NCI-H2227 (cell line): ENCODE measurements around the gene SLIT3.
"Not testable (repeated sequence)": the region's sequence is repeated elsewhere in the genome, so short reads cannot be mapped to it uniquely, and the experiment has no call there.

Source experiments
- DNase-seq: peaks from one replicate; lab custom pipeline; 2025; ENCODE audit not compliant: unreplicated experiment; lab: John Stamatoyannopoulos, UW

Gene SLIT3

DNA sequence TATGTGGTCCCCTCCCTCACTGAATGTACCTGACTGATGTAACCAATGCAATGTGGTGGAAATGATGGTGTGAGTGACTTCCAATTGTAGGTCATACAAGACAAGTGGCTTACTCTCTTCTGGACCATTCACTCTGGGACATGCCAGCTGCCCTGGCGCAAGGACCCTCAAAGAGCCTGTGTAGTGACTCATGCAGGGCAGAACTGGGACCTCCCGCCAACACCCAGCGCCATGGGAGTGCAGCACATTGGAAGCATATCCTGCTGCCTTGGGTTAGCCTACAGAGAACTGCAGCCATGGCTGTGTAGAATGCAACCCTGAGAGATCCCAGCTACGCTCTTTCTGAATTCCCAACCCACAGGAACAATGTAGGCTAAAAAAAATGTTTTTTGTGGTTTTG is 631.8 kb downstream of the SLIT3 start:
- DNase-seq, result no peak

DNA sequence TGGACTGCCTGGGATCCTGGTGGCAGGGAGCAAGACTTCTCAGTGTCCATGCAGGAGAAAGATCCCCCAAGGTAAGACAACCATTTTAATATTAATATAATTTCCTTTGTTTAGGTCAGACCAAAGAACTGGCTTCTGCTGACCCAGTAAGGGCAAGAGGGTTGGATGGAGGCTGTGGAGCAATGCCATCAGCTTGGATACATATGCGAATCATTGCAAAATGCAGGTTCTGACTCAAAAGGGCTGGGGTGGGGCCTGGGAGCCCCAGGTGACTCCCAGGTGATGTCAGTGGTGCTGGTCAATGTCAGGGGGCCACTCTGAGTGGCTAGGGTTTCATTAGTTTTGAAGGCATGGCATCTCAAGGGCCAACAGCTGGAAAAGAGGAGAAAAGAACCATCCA is 632.9 kb downstream of the SLIT3 start:
- DNase-seq, result no peak

DNA sequence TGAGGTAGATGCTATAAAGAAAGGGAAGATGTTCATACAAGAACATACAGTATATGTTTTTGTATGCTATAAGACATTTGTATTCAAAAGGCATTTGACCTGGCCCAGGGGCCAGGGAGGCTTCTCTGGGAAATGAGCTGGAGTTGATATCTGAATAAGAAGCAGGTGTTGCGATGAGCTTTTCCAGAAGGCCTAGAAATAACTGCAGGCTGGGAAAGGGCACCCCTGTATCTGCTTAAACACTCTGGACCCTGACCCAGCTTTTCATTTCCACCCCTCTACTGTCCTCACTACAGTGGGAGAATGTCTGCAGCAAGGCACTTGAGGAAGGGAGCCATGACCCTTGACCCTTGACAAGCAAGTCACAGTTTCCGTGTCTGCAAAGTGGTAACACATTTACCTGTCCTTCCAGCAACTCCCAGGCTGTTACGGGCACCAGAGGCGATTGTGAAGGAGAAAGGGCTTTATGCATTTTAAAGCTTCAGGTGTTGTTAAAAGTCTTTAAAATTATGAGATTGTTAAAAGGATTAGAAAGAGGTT is 633.6 kb downstream of the SLIT3 start:
- DNase-seq, result no peak

DNA sequence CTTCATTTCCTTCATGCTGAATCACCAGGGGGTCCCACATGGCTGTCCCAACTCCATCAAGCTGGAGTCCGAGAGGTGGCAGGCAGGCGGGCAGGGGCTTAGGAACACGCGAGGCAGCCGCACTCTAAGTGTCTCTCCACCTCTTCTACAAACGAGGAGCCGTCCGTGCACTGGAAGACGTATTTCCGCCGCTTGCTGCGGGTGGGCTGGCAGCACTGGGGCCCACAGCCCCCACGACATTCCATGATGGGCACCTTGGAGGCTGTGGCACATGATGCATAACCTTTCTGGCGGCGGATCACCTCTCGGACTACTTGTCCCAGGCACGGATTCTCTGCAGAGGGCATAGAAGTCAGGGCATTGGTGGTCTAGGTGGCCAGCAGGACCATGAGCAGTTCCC is 634.6 kb downstream of the SLIT3 start:
- DNase-seq, result no peak

DNA sequence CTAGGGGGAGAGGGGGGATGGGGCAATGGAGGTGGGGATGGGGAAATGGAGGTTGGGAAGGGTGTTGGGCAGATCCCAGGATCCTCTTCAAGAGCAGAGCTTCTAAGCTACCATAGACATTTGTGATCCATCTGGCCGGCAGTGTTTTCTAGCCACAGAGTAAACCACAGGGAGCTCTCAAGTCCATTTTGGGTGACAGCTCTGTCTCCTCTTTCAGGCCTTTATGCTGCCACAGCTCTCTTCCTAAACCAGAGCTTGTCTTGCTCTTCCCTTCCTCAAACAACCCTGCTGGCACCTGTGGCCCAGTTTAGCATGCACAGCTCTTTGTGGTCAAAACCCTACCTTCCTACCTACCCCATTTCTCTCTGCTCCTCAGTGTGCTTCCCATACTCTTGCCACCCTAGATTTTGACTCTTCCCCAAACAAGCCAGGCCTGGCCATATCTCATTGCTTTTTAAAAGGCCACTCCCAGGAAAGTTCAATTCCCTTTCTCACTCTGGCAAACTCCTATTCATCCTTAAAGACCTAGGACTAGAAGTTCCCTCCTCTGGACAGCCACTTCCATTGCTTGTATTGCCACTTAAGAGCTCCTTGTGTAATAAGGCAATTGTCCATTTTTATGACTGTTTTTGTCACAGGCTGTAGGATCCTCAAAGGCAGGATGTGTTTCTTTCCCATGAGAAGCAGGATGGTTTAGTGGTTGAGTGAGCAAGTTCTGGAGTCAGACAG is 637.5 kb downstream of the SLIT3 start:
- no peak for DNase-seq

DNA sequence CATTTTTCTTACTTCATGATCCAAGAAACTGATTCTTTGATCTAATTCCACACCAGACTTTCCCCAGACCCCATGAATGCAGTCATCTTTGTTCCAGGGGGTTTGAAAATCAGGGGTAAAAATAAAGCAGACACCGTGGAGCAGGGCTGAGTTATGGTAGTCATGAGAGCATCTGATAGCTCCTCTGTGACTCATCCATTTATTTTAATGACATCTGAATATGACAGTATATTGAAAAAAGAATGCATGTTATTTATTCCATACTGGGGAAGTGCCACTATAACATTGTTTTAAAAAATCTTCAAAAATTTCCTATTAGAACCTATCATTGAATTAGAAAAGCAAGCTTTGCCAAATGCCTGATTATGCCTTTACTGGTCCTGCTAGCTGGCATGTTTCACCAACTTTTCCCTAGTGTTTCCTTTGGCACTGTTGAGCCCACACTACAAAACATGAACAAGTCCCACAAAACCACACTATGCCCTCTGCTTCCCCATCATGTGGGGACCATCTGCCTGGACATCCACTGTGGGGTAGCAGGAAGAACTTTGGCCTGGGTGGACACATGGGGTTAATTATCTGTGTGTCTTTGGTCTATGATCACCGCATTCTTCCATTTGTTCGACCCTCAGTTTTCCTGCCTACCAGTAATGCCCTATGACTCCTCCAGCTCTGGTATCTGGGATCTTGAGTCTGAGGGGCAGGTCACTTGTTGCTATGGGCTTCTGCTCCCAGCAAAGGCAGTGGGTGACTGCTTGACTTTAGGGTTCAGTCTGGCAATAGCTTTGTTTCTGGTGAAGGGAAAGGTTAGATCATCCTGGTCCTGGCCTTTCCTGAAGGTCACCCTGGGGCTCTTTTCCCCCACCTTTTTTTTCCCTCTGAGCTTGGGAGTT is 639.1 kb downstream of the SLIT3 start:
- no peak for DNase-seq

DNA sequence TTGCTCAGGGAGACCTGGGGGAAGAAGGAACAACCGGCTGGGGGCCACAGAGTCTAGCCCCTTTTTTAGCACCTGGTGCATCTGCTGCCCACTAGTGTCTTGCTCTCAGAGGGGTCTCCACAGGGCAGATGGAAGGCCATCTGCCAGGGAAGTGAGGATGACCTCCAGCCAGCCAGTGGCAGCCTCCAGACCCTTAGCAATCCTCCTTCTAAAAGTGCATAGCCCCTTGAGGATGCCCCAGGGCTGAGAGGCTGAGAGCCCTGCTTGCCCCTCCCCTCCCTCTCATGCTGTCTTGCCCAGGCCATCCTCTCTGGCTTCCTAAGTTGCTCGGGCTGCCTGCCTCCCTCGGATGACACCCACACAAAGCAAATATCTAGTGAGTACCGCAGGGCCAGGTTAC is 640.2 kb downstream of the SLIT3 start:
- no peak for DNase-seq

DNA sequence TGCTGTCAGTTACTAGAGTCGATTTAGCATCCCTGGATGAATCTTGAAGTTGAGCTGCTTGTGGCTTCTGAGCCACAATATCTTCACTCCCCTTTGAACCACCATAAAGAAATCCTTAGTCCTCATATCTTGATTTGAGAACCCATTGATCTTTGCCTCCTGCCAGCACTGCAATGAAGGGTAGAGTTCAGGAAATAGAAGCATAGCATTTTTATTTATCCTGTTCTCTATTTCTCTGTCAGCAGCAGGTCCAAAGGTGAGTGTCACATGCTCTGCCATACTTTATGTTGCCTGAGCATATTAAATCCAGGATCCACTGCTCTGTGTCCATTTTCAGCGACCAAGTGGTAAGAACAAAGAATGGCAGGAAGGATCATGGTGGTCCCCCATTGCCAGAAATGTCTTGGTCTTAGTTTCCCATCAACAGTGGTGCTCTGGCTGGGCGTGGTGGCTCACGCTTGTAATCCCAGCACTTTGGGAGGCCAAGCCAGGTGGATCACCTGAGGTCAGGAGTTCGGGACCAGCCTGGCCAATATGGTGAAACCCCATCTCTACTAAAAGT is 641.6 kb downstream of the SLIT3 start:
- DNase-seq, result no peak

DNA sequence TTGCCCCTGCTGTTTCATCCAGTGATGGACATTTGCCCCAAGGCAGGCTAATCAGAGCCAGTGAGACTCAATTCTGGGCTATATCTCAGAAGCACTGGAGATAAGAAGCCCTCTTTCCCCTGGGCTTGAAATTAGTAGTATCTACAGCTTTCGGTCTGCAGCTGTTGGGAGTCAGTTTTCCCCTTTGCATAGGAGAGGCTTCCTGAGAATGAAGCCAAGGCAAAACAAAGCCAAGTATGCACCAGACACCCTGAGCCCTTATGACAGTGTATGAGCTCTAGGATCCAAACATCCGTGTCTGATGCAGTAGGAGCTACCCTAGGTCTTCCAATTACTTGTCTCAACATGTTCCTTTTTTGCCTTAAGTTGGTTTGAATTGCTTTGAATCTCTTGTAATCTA is 642.5 kb downstream of the SLIT3 start:
- no peak for DNase-seq

DNA sequence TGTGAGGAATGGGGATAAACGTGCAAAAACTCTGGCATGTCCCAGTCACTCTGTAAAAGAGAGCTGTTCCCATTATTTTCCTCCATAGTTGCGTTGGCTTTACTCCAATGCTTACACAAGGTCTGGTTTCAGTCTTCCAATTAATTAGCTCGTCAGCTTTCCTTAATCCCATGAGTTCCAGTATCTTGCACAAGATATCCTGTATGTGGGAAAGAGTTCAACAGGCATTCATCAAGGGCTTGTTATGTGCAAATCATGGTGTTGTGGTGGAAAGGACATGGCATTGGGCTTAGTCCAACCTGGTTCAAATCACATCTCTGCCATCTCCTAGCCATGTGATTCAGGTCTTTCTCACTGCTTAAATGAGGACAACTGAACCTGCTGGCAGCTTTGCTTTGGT is 644.3 kb downstream of the SLIT3 start:
- no peak for DNase-seq

DNA sequence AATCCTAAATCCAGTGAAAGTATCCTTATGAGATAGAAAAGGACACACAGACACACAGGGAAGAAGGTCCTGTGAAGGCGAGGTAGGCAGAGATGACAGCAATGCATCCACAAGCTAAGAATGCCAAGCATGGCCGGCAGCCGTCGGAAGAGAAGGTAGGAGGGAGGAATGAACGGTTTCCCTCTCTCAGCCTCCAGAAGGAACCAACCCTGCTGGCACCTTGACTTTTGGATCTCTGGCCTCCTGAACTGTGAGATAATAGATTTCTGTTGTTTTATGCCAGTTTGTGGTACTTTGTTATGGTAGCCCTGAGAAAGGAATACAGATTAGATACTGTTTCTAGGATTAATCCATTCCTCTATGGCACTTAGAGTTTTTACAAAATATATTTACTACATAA is 645.6 kb downstream of the SLIT3 start:
- no peak for DNase-seq

DNA sequence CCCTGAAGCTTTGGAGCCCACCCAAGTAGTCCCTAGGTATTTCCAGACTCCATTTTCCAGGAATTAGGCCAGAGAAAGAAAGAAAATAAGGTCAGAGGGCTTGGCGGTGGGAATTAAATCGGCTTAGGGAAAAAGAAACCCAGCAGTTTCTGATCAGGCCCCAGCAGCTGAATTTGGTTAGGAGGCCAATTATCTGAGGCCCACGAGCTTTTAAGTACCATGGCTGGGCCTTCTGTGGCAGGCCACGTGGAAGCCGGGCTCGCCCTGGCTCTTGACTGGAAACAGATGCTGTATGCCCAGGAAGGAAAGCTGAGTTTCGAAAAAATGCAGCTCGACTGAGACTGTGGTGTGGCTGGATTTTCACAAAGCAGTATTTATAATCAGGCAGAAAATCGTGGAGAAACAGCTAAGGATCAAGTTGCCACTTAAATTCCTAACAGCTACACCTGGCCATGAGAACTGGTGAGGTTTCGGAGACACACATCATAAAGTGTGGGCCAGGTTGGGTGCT is 646.7 kb downstream of the SLIT3 start:
- DNase-seq, result no peak

DNA sequence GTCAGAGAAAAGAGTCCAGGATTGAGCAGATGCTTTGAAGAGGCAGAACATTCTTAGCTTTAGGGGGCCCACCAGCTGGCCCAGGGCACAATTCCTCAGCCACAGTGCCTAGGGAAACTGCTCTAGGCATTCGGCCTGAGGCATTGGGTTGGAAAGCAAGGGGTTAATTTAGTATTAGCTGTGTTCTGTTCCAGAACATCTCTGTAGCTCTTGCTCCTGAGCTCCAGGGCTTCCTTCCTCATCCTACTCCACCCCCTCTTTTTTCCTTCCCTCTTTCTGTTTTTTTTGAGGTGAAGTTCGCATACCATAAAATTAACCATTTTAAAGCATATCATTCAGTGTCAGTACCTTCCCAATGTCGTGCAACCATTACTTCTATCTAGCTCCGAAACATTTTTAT is 647.3 kb downstream of the SLIT3 start:
- no peak for DNase-seq

DNA sequence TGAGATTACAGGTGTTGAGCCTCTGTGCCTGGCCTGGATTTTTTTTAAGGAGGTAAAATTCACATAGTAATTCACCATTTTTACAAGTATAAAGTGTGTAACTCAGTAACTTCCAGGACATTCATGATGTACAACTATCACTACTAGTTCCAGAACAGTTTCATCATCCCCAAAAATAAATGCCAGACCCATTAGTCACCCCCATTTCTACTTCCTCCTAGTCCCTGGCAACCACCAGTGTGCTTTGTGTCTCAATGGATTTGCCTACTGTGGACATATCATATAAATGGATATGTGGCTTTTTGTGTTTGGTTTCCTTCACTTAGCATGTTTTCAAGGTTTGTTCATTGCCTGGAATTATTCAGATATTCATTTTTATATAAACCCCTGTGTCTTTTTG is 649.3 kb downstream of the SLIT3 start:
- no peak for DNase-seq

DNA sequence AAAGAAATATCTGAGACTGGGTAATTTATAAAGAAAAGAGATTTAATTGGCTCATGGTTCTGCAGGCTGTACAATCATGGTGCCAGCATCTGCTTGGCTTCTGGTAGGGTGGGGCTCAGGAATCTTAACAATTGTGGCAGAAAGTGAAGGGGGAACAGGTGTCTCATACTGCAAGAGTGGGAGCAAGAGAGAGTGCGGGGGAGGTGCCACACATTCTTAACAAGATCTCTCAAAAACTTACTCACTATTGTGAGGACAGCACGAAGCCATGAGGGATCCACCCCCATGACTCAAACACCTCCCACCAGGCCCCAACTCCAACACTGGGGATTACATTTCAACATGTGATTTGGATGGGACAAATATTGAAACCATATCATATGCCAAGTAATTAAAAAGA is 651.6 kb downstream of the SLIT3 start:
- no peak for DNase-seq

DNA sequence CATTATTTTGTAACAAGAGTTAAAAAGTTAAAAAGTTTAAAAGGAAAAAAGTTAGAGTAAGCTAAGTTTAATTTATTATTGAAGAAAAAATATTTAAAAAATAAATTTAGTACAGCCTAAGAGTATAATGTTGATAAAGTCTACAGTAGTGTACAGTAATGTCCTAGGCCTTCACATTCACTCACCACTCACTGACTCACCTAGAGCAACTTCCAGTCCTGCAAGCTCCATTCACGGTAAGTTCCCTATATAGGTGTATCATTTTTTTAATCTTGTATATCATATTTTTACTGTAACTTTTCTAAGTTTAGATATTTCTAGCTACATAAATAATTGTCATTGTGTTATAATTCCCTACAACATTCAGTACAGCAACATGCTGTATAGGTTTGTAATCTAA is 652.4 kb downstream of the SLIT3 start:
- no peak for DNase-seq

DNA sequence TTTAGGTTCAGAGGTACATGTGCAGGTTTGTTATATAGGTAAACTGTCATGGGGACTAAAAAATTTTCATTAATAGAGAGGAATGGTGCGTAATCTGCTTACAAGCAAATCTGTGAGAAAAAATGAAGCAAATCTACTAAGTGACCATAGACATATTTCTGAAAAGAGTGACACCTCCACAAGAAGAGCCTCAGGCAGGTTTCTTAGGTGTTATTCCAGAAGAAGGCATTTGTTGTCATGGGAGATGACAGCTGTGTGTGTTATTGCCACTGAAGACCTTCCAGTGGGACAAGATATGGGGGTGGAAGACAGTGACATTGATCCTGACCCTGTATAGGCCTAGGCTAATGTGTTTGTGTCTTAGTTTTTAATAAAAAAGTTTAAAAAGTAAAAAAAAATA is 652.9 kb downstream of the SLIT3 start:
- DNase-seq, result no peak

DNA sequence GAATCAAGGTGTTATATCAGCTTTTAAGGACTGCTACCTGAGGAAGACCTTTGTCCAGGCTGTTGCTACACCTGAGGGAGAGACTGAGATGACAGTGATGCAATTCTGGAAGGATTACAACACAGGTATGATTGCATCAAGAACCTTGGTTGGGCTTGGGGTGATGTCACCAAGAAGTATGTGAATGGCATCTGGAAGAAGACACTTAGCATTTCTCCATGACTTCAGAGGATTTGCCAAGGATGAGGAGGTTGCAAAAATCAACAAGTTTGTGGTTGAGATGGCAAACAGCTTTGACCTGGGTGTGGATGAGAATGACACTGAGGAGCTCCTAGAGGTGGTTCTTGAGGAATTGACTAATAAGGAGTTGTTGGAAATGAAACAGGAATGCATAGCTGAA is 653.9 kb downstream of the SLIT3 start:
- no peak for DNase-seq

DNA sequence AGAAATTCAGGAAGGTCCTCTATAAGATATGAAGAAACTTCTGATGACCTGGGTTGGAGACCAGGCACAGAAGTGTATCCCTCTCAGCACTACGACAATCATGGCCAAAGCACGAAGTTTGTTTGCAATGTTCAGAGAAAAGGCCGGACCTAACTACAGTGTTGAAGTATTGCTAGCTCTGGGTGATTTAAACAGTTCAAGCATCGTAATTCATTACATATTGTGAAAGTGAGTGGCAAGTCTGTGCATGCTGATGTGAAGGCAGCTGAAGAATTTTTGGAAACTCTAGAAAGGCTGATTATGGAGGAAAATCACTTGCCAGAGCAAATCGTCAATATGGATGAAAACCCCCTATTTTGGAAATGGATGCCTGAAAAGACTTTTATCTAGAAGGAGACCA is 654.6 kb downstream of the SLIT3 start:
- DNase-seq, result no peak

DNA sequence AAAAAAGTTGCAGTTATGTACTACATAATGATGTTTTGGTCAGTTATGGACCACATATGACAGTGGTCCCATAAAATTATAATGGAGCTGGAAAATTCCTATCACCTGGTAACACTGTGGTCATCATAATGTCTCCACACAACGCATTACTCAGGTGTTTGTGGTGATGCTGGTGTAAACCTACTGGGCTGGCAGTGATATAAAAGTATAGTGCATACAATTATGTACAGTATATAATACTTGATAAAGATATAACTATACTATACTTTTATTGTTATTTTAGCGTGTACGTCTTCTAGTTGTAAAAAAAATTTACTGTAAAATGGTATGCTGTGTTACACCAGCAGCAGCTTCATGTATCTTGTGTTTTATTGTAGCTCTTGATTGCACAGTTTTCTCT is 655.7 kb downstream of the SLIT3 start:
- DNase-seq, result no peak

DNA sequence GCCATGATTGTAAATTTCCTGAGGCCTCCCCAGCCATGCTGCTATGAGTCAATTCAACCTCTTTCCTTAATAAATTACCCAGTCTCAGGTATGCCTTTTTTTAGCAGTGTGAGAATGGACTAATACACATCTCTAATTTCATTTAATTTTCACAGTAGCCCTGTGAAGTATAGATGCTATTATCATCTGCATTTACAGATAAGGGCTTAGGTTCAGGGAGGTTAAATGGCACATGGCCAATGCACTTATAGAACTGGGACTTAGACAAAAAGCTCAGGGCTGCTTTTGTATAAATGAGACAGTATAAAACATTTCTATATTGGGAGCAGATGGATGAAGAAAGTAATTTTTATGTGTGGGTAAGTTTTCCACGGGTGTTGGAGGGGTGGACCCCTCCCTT is 658.9 kb downstream of the SLIT3 start:
- DNase-seq, result no peak

DNA sequence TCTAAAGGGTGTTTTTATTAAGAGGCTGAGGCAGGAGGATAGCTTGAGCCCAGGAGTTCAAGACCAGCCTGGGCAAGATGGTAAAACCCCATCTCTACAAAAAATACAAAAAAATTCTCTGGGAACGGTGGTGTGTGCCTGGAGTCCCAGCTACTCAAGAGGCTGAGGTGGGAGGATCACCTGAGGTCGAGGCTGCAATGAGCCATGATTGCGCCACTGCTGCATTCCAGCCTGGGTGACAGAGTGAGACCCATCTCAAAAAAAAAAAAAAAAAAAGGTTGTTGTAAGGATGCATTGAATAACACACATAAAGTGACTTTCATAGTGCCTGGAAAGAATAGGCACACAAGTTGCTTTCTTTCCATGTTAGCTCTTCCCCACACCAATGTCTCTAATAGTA is 662.1 kb downstream of the SLIT3 start:
- not testable (repeated sequence) for DNase-seq
